Right renal pelvis (tissue), 4 donors: ENCODE results near the gene ATP10A. TPM values are rescaled to one million over a fixed set of nuclear protein-coding genes. Genes with fewer than 3 reads are reported as not detected.
"Not testable (repeated sequence)": the region's sequence is repeated elsewhere in the genome, so short reads cannot be mapped to it uniquely, and the experiment has no call there.

ENCODE experiments used
- DNase-seq, 4 donors: peaks; one replicate each; pipeline ENCODE4 v3.0.0-alpha.2; 2013; ENCODE audit warnings: low read depth in 4 of 4, low spot score in 3 of 4, missing footprints in 1 of 4
- polyA plus RNA-seq, 4 donors: library from polyadenylated mRNA; unstranded; fragments of 120-200 nt; gene quantifications; one replicate each; pipeline ENCODE4 v1.2.1, GENCODE V29; 2013; ENCODE audit not compliant: insufficient read length in 4 of 4

Gene ATP10A
- polyA plus RNA-seq, 4 donors = 2.6 to 4.9 (median 3.2) TPM

DNA sequence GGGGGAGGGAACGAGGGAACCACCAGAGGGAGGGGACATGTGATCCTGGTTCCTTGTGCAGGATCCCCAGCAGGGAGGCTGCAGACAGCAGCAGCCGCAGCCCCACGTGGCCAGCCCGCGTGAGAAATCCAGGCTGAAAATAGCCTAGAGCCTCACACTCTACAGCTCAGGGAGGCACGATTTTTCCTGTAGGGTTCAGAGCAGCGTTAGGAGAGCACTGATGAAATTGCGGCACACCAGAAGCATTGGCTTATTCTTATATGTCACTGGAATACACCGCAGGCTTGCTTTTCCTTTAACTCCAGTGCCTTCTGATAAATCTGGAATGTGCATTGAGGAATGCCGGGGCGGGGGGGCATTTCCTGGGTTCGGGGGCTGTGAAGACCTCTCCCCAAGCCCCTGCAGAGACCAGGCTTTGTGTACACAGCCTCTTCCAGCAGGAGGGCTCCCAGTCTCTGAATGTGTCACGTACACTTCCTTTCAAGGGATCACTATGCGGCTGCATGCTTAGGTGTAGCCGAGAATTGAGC lies 193.0 kb downstream of the ATP10A start:
- DNase-seq = peak in 2 of 4 donors; percentile 29 to 47

DNA sequence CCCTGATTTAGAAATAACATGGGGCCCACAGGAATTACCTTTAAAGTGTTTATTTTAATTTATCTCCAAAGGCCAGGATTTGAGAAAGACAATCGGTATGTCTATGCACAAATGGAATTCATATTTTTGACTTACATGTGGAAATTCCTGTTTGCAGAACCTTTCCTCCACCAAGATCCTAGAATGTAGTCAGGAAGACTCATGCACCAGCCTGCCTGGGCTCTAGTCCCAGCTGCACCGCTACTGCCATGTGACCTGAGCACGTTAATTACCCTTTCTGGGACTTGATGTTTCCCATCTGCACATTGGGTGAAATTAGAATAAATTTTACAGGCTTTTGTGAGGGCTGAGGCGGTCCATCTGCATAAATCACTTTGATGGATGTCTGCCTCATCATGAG lies 194.2 kb downstream of the ATP10A start:
- no peak for DNase-seq

DNA sequence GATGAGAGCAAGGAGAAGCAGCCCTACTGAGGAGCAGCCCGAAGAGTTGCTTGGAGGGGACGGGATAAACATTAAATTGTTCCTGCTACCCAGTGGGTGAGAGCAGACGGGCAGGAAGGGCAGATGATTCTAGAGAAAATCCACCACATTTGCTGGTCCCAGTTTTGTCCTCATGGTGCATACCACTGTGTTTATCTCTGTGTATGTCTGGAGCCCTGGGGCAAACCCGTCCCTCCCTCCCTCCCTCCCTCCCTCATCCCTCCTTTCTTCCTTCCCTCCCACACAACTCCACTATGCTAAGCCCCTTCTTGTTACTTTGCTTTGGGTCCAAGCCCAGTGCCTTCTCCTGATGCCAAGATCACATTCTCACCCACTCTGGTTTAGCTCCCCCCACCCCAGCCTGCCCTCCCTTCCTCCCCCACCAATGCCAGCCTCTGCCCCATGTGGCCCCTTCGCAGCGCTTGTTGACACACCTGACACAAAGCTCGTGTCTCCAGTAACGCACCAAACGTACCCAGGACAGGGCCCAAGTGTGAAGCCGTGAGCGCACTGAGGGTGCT lies 194.8 kb downstream of the ATP10A start:
- no peak for DNase-seq

DNA sequence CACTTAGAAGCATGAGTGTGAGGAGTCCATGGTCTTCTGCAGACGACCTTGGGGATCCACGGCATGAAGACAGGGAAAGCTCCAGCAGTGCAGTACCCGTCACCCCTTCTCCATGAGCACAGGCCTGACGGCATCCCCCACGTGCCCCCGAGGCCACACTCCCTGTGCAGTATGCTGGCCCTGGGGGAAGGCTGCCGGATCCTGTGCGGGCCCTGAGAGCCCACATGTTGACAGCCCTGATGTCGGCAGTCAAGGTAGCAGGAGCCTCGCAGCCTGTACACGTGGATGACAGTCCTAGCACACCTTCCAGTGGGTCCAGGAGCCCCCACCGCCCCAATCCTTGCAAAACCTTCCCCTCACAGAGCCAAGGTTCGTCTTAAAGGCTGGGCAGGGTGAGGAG lies 195.3 kb downstream of the ATP10A start:
- DNase-seq = no peak

DNA sequence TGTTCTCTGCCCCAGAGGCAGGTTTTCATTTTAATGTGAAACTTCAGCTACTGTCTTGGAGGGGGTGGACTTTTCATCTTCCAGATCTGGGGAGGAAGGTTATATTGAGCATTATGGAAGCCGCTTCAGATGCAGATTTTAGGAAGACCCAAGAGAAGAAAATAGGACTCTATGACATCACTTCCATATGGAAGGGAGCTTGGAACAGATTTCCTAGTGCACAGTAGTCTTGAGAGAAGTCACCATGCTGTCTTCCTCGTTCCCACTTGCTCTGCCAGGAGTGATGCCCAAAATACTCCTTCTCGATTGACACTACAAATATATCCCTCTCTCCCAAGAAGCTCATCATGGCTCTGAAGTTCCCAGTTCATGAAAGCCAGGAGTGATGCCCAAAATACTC lies 197.2 kb downstream of the ATP10A start:
- no peak for DNase-seq

DNA sequence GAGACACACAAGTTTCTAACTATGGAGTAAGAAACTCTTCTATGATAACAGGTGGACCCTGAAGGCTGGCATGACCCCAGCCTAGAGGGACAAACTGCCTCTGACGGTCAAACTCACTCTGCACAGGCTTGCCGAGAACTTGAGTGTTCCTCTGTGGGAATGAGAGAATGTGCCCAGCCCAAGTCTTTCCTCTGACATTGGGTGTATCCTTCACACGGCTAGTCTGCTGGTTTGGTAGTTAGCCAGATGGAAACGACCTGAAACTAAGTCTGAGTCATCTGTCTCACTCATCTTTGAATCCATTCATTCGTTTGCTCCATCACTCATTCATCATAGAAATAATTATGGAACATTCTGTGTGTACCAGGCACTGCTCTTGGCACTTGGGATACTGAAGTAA lies 198.4 kb downstream of the ATP10A start:
- no peak for DNase-seq

DNA sequence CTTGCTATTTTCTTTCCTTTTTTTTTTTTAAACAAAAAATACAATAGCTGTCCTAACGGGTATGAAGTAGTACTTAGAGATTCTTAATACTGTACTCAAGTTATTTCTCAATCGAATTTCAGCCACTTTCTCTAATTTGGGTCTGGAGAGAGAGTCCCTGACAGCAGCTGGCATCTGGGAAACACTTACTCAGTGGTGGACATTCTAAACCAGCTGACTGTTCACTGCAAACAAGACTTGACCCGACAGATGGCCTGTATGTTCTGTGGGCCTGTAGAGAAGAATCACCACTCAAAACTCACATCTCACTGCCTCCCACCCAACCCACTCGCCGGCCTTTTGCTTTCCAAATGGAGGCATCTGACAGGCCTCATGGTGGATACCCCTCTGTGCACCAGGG lies 199.6 kb downstream of the ATP10A start:
- DNase-seq = no peak

DNA sequence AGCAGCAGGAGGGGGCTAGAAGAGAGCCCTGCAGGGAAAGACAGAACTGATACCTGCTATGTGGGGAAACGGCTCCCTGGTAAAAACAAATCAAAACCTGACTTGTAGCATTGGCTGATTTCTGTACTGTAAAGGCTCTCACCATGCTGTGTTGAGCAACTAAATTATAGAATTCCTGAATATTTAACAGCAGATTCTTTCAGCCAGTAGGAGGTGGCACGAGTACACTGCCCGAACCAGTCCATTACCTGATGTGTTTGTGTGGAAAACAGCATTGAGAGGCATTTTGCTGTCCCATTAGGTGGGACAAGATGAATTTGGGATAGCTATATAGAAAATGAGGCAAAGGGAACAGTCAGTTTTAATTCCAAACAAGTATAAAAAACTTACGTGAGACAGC lies 201.2 kb downstream of the ATP10A start:
- DNase-seq = no peak

DNA sequence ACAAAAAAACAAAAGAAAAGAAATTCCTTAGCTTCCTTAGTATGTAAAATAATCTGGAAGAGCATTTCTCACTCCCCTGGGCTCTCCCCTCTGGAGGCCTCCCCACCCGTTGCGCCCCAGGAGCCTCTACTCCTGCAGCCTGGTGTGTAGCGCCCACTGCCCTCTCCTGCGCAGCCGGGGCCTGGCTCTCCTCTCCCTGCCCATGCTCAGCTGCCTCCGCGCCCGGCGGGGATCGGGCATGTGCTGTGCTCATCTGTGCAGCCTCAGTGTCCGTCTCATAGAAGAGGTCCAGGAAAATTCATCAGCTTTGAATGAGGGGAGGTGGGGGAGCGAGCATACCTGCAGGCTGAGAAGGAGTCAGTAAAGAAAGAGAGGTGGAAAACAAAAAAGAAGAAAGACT lies 203.9 kb downstream of the ATP10A start:
- DNase-seq = no peak

DNA sequence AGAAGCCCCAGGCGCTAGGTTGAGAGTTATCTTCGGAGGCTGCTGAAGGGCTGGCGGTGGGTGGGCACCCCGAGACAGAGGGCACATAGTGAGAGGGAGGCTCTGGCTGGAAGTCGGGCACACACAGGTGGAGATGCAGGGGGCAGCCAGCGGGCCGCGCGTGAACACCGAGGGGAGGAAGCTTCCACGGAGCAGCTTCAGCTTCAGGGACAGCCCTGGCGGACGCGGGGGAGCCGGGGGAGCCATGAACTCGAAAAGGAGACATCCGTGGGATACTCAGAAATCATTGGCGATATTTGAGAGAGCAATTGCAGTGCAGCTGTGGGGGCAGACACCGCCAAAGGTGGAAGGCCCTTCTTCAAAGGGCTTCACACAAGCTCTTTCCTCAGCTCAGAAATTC lies 204.6 kb downstream of the ATP10A start:
- DNase-seq = no peak

DNA sequence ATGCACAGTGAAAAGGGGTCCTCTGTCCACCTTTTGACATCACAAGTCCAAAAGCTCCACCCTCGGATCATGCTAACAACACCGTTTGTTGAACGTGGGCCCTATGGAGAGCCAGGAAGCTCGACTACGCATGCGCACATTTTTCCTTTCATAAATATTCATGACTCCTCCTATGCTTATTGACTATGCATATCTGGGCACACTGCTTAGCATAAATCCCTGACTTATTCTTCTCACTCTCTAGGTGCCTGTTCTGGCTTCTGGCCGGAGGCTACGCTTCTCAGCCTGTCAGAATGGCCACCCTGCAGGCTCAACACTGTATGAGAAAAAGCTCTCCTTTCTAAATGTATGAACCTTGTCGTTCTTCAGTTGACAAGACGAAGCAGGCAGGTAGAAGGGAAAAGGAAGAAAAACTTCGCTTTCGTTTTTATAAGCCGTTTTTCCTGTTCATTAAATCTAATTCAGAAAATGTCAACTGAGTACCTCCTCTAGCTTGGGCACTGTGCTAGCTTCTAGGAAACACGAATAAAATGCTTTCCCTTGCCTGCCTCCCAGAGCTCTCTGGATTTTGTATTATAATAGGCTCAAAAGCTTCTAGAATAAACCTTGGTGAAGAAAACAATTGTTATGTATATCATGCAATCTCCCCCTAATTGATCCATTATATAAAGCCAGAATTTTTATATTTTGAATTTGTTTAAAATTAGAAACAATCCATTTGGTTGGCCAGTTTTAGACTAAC lies 207.7 kb downstream of the ATP10A start:
- no peak for DNase-seq

DNA sequence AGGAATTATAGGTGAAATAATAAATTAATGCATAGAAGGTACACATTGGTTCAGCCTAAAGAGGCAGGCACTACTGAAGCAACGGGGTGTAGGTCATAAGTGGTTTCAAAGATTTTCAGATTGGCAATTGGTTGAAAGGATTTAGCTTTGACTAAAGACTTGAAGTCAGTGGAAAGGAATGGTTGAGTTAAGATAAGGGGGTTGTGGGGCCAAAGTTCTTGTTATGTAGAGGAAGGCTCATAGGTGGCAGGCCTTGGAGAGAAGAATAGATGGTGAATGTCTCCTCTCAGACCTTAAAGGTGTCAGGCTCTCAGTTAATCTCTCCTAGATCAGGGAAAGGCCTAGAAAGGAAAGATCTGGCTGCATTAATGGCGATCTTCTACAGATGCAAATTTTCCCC lies 209.8 kb downstream of the ATP10A start:
- no peak for DNase-seq

DNA sequence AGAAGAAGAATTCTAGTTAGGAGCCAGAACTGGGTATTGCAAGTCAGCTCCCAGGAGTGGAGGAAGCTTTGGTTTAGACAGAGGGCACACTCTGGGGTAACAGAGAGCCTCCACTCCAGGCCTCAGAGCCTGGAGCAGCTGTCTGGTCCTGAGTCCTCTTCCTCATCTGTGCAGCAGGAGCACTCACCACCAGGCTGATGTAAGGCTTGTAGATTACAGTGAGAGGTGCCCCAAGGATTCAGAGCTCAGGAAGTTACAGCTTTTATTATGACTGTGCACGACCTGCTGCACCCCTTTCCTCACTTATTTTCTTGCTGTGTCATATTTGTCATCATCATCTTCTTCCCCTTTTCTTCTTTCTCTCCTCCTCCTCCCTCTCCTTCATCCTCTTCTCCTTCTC lies 210.4 kb downstream of the ATP10A start:
- no peak for DNase-seq

DNA sequence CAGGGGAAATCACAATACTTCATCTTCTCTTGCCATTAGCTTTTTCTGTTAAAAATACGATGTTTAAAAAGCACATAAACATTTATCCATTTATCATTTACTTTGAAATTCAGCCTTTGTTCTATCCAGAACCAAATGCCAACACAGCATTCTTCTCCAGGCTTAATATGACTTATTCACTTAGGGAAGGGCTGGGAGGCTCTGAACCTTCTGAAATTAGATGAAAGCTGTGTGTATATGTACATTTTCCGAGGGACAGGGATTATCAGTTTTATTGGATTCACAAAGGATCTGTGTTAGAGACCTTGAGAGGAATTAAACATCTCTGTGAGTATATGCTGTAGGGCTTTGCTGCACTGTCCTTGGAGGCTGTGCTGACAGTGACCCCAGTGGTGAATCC lies 213.7 kb downstream of the ATP10A start:
- no peak for DNase-seq

DNA sequence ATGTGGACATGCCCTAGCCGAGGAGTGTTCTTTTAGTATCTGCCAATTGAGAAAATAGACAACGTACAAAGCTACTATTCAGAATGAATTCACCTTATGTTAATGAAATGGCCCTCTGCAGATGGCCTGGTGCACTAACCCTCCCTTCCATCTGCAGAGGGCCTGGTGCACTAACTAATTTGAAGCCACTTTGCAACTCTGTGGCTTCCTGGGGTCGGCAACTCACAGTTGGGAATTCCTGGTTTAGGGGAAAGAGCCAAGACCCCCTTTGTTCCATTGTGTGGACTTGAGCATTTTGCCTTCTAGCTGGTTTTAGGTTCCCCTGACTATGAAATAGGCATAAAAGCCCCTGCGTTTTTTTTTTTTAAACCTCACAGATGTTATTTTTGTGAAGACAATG lies 220.0 kb downstream of the ATP10A start:
- DNase-seq = no peak

DNA sequence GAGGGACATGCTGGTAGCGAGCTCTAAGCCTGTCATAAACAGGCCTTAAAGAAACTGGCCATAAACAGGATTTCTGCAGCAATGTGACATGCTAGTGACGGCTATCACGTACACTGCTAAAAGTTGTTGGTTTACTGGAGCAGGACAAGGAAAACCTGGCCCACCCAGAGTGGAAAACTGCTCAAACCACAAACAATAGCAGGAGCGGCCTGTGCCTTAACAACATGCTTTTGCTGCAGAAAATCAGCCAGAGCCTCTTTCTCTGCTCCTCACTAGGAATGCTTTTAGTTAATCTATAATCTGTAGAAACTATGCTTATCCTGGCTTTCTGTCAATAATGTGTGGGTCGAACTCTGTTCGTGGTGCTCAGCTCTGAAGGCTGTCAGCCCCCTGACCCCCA lies 221.4 kb downstream of the ATP10A start:
- DNase-seq = no peak

DNA sequence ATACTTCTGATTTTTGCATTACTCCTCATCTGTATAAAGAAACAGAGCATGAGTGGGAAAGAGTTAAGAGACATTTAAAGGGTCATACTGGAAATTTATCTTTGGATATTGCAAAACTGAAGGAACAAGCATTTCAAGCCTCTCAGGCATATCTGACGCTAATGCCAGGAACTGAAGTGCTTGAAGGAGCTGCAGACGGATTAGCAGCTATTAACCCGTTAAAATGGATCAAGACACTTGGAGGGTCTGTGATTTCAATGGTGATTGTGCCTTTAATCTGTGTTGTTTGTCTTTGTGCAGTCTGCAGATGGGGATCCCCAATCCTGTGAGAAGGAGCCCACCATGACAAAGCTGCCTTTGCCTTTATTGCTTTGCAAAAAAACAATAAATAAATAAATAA lies 221.8 kb downstream of the ATP10A start:
- DNase-seq = no peak

DNA sequence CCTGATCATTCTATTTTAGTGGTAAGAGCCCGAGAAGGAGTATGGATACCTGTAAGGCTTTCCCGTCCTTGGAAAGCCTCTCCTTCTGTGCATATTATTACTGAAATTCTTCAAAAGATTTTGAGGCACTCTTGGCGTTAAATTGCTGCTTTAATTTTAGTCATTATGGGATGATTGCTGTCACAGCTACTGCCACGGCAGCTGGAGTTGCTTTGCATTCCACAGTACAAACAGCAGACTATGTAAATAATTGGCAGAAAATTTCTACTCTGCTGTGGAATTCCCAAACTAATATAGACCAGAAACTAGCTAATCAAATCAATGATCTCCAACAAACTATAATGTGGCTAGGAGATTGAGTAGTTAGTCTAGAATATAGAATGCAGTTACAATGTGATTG lies 222.2 kb downstream of the ATP10A start:
- not testable (repeated sequence) for DNase-seq

DNA sequence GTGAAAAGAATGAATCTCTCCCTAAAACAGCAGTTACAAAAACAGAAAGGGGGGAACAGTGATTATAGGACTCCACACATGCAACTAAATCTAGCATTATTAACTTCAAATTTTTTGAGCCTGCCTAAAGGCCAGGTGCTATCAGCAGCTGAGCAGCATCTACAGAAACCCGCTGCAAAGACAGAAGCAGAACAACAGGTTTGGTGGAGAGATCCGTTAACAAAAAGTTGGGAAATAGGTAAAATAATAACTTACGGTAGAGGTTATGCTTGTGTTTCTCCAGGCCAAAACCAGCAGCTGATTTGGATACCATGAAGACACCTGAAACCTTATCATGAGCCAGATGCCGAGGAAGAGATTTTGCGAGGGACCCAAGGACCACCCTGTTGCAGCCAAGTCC lies 222.7 kb downstream of the ATP10A start:
- no peak for DNase-seq

DNA sequence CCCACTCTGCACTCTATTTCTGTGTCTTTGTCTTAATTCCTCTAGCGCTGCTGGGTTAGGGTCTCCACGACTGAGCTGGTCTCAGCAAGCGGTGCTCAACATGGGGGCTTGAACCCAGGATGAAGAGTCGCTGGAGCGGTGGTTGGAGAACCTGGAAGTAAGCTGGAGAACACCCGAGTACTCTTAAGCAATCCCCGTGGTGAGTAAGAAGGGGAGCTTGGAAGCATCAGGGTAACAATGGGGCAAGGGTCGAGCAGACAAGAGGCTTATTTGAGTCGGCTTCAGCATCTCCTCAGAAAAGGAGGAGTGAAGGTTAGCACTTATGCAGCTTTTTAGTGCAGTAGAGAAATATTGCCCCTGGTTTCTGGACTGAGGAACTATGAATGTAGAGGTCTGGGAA lies 226.6 kb downstream of the ATP10A start:
- DNase-seq = not testable (repeated sequence)

DNA sequence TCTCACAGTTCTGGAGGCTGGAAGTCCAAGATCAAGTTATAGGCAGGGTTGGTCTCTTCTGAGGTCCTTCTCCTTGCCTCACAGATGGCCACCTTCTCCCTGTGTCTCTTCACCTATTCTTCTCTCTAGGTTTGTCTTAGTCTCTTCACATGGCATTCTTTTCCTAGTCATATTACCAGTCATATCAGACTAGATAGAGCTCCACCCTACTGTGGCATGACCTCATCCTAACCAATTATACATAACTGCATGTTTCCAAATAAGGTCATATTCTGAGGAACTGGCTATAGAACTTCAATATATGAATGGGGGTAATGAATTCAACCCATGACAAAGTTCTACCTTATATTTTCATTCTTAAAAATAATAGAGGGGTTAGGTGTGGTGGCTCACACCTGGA lies 227.9 kb downstream of the ATP10A start:
- DNase-seq = no peak

DNA sequence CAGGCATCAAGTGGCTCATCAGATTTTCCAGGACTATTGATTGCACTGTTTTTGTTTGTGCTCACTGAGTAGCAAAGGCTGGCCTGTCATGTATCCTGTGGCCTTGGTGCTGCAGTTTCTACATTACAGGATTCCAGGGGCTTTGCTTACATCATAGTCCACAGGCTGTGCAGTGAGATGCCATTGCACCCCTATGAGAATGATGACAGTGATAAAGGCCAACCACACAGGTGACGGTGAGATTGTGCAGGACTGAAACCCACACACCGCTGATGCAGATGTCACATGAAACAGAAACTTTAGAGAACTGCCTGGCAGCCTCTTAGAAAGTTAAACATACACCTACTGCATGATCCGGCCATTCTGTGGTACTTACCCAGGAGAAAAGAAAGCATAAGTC lies 229.3 kb downstream of the ATP10A start:
- no peak for DNase-seq

DNA sequence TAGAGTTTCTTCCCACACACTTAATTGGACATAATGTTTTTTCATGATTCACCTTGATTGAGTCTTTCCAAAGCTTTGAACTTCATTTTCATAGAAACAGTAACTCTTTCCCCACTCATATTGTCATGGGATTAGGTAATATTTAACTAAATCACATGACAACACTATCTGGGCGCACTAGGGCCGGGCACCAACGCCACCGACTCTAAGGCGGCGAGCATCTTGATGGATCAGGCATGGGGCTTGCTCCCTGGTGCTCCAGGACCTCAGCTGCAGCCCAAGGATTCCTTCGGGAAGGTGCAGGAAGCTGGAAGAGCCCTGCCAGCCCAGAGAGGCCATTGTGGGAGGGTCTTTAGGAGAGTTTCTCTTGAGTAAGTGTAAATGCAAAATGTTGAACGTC lies 231.2 kb downstream of the ATP10A start:
- no peak for DNase-seq
